ENCODE measurements around the gene OPN1SW. TPM values are rescaled to one million over a fixed set of nuclear protein-coding genes. Genes with fewer than 3 reads are reported as not detected.

The OPN1SW gene
- total RNA-seq, 2 experiments from 2014 or later, result not detected

GRCh38 chr7:128783143-128783861, 7.7 kb upstream of the OPN1SW start:
- DNase-seq (peak; percentile 25), ATAC-seq (no peak)
- Mint-ChIP-seq H3K4me3 (no peak overlapping the region), H3K27me3 (no peaks in the 10 kb centered on the region), H3K9me3 (no peaks in the 10 kb centered on the region), H3K36me3 (ENCODE audit: low read depth) (no peaks in the 10 kb centered on the region), H3K4me1 (ENCODE audit: low read depth) (no peaks in the 10 kb centered on the region), H3K27ac (no peak overlapping the region)
- intact Hi-C loops (cut with micrococcal nuclease), result no loop called here
- CTCF ChIA-PET, result interaction anchor here (1.2 to 1.5 kb wide), 2 partner anchors 11 to 100 kb away, joined by 3 to 4 read pairs; no protein-coding TSS in a partner anchor
- TF ChIP-seq CTCF (IDR thresholded peaks at IDR 0.05), result no peak
- POLR2A ChIA-PET, result no interaction called here

DNA sequence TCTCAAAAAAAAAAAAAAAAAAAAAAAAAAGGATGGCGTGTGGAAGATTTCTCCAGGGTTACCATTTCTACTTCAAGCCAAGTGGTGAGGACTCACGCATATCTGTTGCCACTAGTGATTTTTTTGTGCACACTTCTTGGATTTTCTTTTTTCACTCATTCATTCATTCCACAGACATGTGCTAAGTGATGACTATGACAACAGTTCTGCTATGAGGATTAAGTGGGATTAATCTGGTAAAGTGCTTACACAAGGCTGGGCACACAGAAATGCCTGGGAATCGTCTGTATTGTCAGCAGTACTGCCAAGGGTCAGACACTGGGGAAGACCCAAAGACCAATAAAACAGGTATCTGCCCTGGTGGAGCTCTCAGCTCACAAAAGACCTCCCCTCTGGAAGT, 6.3 kb upstream of the OPN1SW start:
- TF ChIP-seq CTCF (IDR thresholded peaks at IDR 0.05), result no peak
- no peaks in the 10 kb centered on the region for H3K27me3 Mint-ChIP-seq
- DNase-seq, result no peak
- H3K4me1 Mint-ChIP-seq (ENCODE audit: low read depth), result peaks cover 12% of the 10 kb centered on the region
- H3K27ac Mint-ChIP-seq, result no peak overlapping the region
- H3K36me3 Mint-ChIP-seq (ENCODE audit: low read depth), result peaks cover 5% of the 10 kb centered on the region
- no peak overlapping the region for H3K4me3 Mint-ChIP-seq
- intact Hi-C loops (cut with micrococcal nuclease), result no loop called here
- no peak for ATAC-seq
- H3K9me3 Mint-ChIP-seq, result peaks cover 14% of the 10 kb centered on the region
- ChIA-PET CTCF (interaction anchor here (1.5 kb wide), 1 partner anchor 12 kb away, joined by 3 read pairs; no protein-coding TSS in a partner anchor), POLR2A (no interaction called here)

- no peak for TF ChIP-seq CTCF (IDR thresholded peaks at IDR 0.05)
- Mint-ChIP-seq H3K27ac (no peak overlapping the region), H3K36me3 (ENCODE audit: low read depth) (peaks cover 5% of the 10 kb centered on the region), H3K27me3 (no peaks in the 10 kb centered on the region), H3K4me3 (no peak overlapping the region), H3K4me1 (ENCODE audit: low read depth) (peaks cover 12% of the 10 kb centered on the region), H3K9me3 (peaks cover 15% of the 10 kb centered on the region)
- intact Hi-C loops (cut with micrococcal nuclease), result no loop called here
- ATAC-seq, result no peak
- ChIA-PET POLR2A (no interaction called here), CTCF (interaction anchor here (1.0 kb wide), 1 partner anchor 103 kb away, joined by 7 read pairs; no protein-coding TSS in a partner anchor)
- no peak for DNase-seq
Observed at GRCh38 chr7:128781126-128781525, 5.5 kb upstream of the OPN1SW start.

DNA sequence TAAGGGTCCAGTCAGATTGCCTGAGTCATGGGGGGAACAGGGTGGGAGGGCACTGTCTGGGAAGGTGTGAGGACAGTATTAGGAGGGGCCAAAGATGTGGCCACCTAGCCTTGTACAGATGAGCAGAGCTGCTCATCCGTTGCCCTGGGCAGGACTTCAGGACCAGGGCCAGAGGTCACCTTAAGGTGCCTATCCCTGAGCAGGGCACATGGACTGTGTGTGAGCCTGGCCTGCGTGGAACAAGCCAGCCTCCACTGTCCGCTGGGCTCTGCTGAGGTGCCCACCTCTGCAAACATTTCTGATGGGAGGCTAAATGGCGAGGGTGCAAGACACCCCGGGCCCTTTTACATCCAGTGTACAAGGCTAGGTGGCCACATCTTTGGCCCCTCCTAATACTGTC, 3.4 kb upstream of the OPN1SW start:
- POLR2A ChIA-PET, result no interaction called here
- CTCF ChIA-PET, result interaction anchor here (1.1 kb wide), 1 partner anchor 104 kb away, joined by 3 read pairs; no protein-coding TSS in a partner anchor

More for the DNA sequence above, 3.4 kb upstream of the OPN1SW start:
- Mint-ChIP-seq H3K4me1 (ENCODE audit: low read depth) (peaks cover 12% of the 10 kb centered on the region), H3K36me3 (ENCODE audit: low read depth) (peaks cover 16% of the 10 kb centered on the region), H3K4me3 (no peak overlapping the region), H3K27ac (no peak overlapping the region), H3K27me3 (no peaks in the 10 kb centered on the region), H3K9me3 (peaks cover 15% of the 10 kb centered on the region)
- intact Hi-C loops (cut with micrococcal nuclease), result no loop called here
- DNase-seq (no peak), ATAC-seq (no peak)
- no peak for TF ChIP-seq CTCF (IDR thresholded peaks at IDR 0.05)

Data from activated CD8-positive, alpha-beta T cell treated with anti-CD3 and anti-CD28 coated beads for 36 hours (primary cell).